GM23338 (cell line): ENCODE measurements around the gene TMSB15B. TPM values are rescaled to one million over a fixed set of nuclear protein-coding genes. Genes with fewer than 3 reads are reported as not detected.

Source experiments
- ATAC-seq: fragments of 200-7000 bp; cut with Tn5 transposase; 3 replicates; pipeline ENCODE4 v1.9.1; 2020
- DNase-seq: peaks from one replicate; pipeline ENCODE4 v3.0.0-alpha.2; 2015; ENCODE audit warnings: low spot score
- H2AFZ ChIP-seq: fragments of 200-600 bp; sonication (generic); 2 replicates; pipeline ENCODE4 v1.8.0; 2016; ENCODE audit warnings: antibody characterized with exemption, mild to moderate bottlenecking, moderate library complexity
- H3F3A ChIP-seq: fragments of 200-600 bp; sonication (generic); replicated peaks from 2 replicates; pipeline ENCODE4 v1.8.0; 2017; ENCODE audit warnings: antibody characterized with exemption, mixed run types, low read depth
- H3K27ac ChIP-seq: fragments of 200-600 bp; sonication (generic); 2 replicates; pipeline ENCODE4 v1.6.1; 2016; ENCODE audit warnings: low read depth
- H3K27me3 ChIP-seq: fragments of 200-600 bp; sonication (generic); 2 replicates; pipeline ENCODE4 v1.8.0; 2016; ENCODE audit warnings: mild to moderate bottlenecking, mixed run types, moderate library complexity; ENCODE audit not compliant: insufficient read depth
- H3K36me3 ChIP-seq: fragments of 200-600 bp; sonication (generic); 2 replicates; pipeline ENCODE4 v1.8.0; 2016; ENCODE audit warnings: mild to moderate bottlenecking; ENCODE audit not compliant: insufficient read depth
- H3K4me1 ChIP-seq: fragments of 200-600 bp; sonication (generic); 2 replicates; pipeline ENCODE4 v1.8.0; 2016; ENCODE audit warnings: mild to moderate bottlenecking, moderate library complexity; ENCODE audit not compliant: insufficient read depth
- H3K4me2 ChIP-seq: fragments of 200-600 bp; sonication (generic); 2 replicates; pipeline ENCODE4 v1.7.1; 2017; ENCODE audit warnings: mixed run types
- H3K4me3 ChIP-seq: fragments of 200-600 bp; sonication (generic); 2 replicates; pipeline ENCODE4 v1.6.1; 2016; ENCODE audit warnings: mixed run types
- H3K79me2 ChIP-seq: fragments of 200-600 bp; sonication (generic); replicated peaks from 2 replicates; pipeline ENCODE4 v1.8.0; 2017; ENCODE audit warnings: mild to moderate bottlenecking; ENCODE audit not compliant: insufficient read depth
- H3K9me2 ChIP-seq: fragments of 200-600 bp; sonication (generic); 2 replicates; pipeline ENCODE4 v1.8.0; 2017; ENCODE audit not compliant: insufficient read depth
- H4K20me1 ChIP-seq: fragments of 200-600 bp; sonication (generic); replicated peaks from 2 replicates; pipeline ENCODE4 v1.8.0; 2017; ENCODE audit warnings: mild to moderate bottlenecking; ENCODE audit not compliant: insufficient read depth
- H3K27ac Mint-ChIP-seq: 2 replicates; pipeline ENCODE4 v1.8.0; 2020; ENCODE audit warnings: inconsistent platforms, mild to moderate bottlenecking, moderate library complexity, mixed read lengths
- H3K27me3 Mint-ChIP-seq: 3 replicates; pipeline ENCODE4 v1.8.0; 2022; ENCODE audit warnings: low read depth, mild to moderate bottlenecking, moderate library complexity, mixed read lengths, inconsistent platforms; ENCODE audit not compliant: insufficient read depth, poor library complexity
- H3K36me3 Mint-ChIP-seq: 3 replicates; pipeline ENCODE4 v1.8.0; 2021; ENCODE audit warnings: low read depth, mild to moderate bottlenecking, inconsistent platforms, moderate library complexity, mixed read lengths
- H3K4me1 Mint-ChIP-seq: 3 replicates; pipeline ENCODE4 v1.8.0; 2020; ENCODE audit warnings: mild to moderate bottlenecking, inconsistent platforms, mixed read lengths
- H3K4me3 Mint-ChIP-seq: 3 replicates; pipeline ENCODE4 v1.8.0; 2021; ENCODE audit warnings: moderate library complexity, mild to moderate bottlenecking, inconsistent platforms, mixed read lengths
- H3K9me3 Mint-ChIP-seq: 3 replicates; pipeline ENCODE4 v1.8.0; 2020; ENCODE audit warnings: moderate library complexity, mild to moderate bottlenecking, inconsistent platforms, mixed read lengths
- JUNB ChIP-seq: IDR thresholded peaks from one replicate; pipeline ENCODE4 v1.6.1; 2016; ENCODE audit warnings: antibody characterized with exemption; ENCODE audit not compliant: unreplicated experiment
- STAT1 ChIP-seq: IDR thresholded peaks from one replicate; pipeline ENCODE4 v1.6.1; 2016; ENCODE audit warnings: antibody characterized with exemption; ENCODE audit not compliant: unreplicated experiment
- ZNF114 ChIP-seq: fragments of 250-450 bp; sonication (Bioruptor Pico); IDR thresholded peaks from 2 replicates; pipeline ENCODE4 v1.5.0; 2020; ENCODE audit warnings: mild to moderate bottlenecking, moderate library complexity
- polyA plus RNA-seq: library from polyadenylated mRNA; unstranded; fragments of >200 nt; fragmentation: Nextera tagmentation; extraction: Ambion mirVana; gene quantifications from 2 replicates; pipeline ENCODE4 v1.2.1, GENCODE V29; 2016
- total RNA-seq: library from RNA; depleted of rRNA; stranded (reverse); fragments of >200 nt; shearing (Covaris generic); gene quantifications from 2 replicates; pipeline ENCODE4 v1.2.3, GENCODE V29; 2014
- TF ChIP-seq, protein P1 (sequence below), 2 experiments: fragments of 200-600 bp in 1 of 2; sonication (generic) in 1 of 2; conservative IDR thresholded peaks; 2 replicates each; pipeline versions ENCODE4 v1.5.1 to v1.6.1; 2016 to 2017; ENCODE audit warnings: antibody characterized with exemption in 2 of 2, low read depth in 2 of 2, mild to moderate bottlenecking in 2 of 2, moderate library complexity in 1 of 2
- TF ChIP-seq, protein P2 (sequence below): IDR thresholded peaks from 2 replicates; pipeline ENCODE4 v1.6.1; 2016; ENCODE audit warnings: antibody characterized with exemption
- TF ChIP-seq, protein P3 (sequence below): fragments of 250-450 bp; sonication (Bioruptor Pico); IDR thresholded peaks from 2 replicates; pipeline ENCODE4 v1.5.0; 2020; ENCODE audit warnings: mild to moderate bottlenecking, moderate library complexity
- TF ChIP-seq, protein P4 (sequence below): IDR thresholded peaks from one replicate; pipeline ENCODE4 v1.6.1; 2018; ENCODE audit warnings: antibody characterized with exemption; ENCODE audit not compliant: unreplicated experiment

TMSB15B gene
- total and polyA plus RNA-seq, 2 experiments from 2014 or later: 14.3 to 35.3 TPM

DNA sequence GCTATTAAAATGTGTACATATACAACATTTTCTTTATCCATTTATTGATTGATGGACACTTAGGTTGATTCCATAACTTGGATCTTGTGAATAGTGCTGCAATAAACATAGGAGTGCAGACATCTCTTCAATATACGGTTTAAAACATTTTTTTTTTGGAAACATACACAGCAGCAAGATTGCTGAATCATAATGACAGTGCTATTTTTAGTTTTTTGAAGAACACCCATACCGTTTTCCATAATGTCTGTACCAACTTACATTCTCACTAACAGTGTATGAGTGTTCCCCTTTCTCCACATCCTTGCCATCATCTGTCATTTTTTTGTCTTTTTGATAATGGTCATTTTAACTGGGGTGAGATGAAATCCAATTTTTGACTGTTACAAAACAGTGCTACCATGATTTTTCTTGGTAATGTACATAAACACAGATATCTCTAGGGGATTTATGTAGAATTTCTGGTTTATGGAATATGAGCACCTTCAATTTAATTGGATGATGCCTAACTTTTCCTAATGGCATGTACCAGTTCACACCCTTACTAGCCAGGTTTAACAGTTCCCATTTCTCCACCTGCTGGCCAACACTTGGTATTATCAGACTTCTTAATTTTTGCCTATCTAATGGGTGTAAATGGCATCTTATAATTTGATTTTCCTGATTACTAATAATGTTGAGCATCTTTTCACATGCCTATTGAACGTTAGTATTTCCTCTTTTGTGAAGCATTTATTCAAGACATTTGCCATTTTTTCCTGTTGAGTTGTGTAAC lies 21.0 kb upstream of the TMSB15B start:
- no peak overlapping the region for H3K4me3 Mint-ChIP-seq
- H3K36me3 Mint-ChIP-seq: no peaks in the 10 kb centered on the region
- peaks cover 1% of the 10 kb centered on the region for H3K27me3 Mint-ChIP-seq
- TF ChIP-seq, protein P1, sequence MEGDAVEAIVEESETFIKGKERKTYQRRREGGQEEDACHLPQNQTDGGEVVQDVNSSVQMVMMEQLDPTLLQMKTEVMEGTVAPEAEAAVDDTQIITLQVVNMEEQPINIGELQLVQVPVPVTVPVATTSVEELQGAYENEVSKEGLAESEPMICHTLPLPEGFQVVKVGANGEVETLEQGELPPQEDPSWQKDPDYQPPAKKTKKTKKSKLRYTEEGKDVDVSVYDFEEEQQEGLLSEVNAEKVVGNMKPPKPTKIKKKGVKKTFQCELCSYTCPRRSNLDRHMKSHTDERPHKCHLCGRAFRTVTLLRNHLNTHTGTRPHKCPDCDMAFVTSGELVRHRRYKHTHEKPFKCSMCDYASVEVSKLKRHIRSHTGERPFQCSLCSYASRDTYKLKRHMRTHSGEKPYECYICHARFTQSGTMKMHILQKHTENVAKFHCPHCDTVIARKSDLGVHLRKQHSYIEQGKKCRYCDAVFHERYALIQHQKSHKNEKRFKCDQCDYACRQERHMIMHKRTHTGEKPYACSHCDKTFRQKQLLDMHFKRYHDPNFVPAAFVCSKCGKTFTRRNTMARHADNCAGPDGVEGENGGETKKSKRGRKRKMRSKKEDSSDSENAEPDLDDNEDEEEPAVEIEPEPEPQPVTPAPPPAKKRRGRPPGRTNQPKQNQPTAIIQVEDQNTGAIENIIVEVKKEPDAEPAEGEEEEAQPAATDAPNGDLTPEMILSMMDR (conservative IDR thresholded peaks at IDR 0.05; ENCODE audit: low read depth in 2 of 2): peak; percentile 51 to 55
- TF ChIP-seq ZNF114 (CRISPR knock-in tag): no peak
- H3K9me3 Mint-ChIP-seq: no peaks in the 10 kb centered on the region
- H3K4me2 ChIP-seq: no peak overlapping the region
- DNase-seq (peak; percentile 48), ATAC-seq (no peak; the same call in 1 of the 3 replicates)
- no peak overlapping the region for H3K27ac ChIP-seq
- H3K27me3 ChIP-seq: no peaks in the 10 kb centered on the region
- H2AFZ ChIP-seq: no peak overlapping the region
- no peaks in the 10 kb centered on the region for H3K4me1 Mint-ChIP-seq
- H3K9me2 ChIP-seq: no peaks in the 10 kb centered on the region
- no peaks in the 10 kb centered on the region for H4K20me1 ChIP-seq
- no peak overlapping the region for H3K27ac Mint-ChIP-seq
- H3K36me3 ChIP-seq: no peaks in the 10 kb centered on the region
- H3K4me3 ChIP-seq: no peak overlapping the region
- no peaks in the 10 kb centered on the region for H3F3A ChIP-seq
- no peaks in the 10 kb centered on the region for H3K79me2 ChIP-seq
- no peaks in the 10 kb centered on the region for H3K4me1 ChIP-seq

DNA sequence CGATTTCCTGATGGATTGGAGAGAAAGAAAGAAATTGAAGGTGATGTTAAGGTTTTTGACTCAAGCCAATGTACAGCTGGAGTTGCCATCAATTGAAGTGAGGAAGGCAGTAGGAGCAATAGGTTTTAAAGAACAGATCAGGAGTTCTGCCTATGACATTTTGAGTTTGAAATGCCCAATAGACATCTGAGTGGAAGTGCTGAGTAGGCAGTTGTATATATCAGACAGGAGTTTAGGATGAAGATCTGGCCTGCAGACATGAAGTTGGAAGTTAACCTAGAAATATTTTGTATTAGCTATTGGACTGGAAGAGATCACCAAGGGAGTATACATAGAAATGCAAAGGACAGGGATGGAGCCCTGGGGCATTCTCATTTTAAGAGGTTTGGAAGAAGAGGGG lies 12.9 kb upstream of the TMSB15B start:
- Mint-ChIP-seq H3K4me1 (no peaks in the 10 kb centered on the region), H3K27me3 (no peaks in the 10 kb centered on the region), H3K4me3 (no peak overlapping the region), H3K36me3 (no peaks in the 10 kb centered on the region), H3K27ac (no peak overlapping the region), H3K9me3 (no peaks in the 10 kb centered on the region)
- Histone ChIP-seq H3K79me2 (no peaks in the 10 kb centered on the region), H3K4me3 (no peak overlapping the region), H3F3A (no peaks in the 10 kb centered on the region), H3K4me2 (no peak overlapping the region), H4K20me1 (no peaks in the 10 kb centered on the region), H3K27ac (no peak overlapping the region), H3K27me3 (no peaks in the 10 kb centered on the region), H2AFZ (no peak overlapping the region), H3K4me1 (no peaks in the 10 kb centered on the region), H3K36me3 (no peaks in the 10 kb centered on the region), H3K9me2 (no peaks in the 10 kb centered on the region)
- no peak for DNase-seq
- ATAC-seq: no peak
- TF ChIP-seq, protein P2, sequence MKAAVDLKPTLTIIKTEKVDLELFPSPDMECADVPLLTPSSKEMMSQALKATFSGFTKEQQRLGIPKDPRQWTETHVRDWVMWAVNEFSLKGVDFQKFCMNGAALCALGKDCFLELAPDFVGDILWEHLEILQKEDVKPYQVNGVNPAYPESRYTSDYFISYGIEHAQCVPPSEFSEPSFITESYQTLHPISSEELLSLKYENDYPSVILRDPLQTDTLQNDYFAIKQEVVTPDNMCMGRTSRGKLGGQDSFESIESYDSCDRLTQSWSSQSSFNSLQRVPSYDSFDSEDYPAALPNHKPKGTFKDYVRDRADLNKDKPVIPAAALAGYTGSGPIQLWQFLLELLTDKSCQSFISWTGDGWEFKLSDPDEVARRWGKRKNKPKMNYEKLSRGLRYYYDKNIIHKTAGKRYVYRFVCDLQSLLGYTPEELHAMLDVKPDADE: no peak
- TF ChIP-seq STAT1 (no peak), JUNB (no peak)
- TF ChIP-seq, protein P3, sequence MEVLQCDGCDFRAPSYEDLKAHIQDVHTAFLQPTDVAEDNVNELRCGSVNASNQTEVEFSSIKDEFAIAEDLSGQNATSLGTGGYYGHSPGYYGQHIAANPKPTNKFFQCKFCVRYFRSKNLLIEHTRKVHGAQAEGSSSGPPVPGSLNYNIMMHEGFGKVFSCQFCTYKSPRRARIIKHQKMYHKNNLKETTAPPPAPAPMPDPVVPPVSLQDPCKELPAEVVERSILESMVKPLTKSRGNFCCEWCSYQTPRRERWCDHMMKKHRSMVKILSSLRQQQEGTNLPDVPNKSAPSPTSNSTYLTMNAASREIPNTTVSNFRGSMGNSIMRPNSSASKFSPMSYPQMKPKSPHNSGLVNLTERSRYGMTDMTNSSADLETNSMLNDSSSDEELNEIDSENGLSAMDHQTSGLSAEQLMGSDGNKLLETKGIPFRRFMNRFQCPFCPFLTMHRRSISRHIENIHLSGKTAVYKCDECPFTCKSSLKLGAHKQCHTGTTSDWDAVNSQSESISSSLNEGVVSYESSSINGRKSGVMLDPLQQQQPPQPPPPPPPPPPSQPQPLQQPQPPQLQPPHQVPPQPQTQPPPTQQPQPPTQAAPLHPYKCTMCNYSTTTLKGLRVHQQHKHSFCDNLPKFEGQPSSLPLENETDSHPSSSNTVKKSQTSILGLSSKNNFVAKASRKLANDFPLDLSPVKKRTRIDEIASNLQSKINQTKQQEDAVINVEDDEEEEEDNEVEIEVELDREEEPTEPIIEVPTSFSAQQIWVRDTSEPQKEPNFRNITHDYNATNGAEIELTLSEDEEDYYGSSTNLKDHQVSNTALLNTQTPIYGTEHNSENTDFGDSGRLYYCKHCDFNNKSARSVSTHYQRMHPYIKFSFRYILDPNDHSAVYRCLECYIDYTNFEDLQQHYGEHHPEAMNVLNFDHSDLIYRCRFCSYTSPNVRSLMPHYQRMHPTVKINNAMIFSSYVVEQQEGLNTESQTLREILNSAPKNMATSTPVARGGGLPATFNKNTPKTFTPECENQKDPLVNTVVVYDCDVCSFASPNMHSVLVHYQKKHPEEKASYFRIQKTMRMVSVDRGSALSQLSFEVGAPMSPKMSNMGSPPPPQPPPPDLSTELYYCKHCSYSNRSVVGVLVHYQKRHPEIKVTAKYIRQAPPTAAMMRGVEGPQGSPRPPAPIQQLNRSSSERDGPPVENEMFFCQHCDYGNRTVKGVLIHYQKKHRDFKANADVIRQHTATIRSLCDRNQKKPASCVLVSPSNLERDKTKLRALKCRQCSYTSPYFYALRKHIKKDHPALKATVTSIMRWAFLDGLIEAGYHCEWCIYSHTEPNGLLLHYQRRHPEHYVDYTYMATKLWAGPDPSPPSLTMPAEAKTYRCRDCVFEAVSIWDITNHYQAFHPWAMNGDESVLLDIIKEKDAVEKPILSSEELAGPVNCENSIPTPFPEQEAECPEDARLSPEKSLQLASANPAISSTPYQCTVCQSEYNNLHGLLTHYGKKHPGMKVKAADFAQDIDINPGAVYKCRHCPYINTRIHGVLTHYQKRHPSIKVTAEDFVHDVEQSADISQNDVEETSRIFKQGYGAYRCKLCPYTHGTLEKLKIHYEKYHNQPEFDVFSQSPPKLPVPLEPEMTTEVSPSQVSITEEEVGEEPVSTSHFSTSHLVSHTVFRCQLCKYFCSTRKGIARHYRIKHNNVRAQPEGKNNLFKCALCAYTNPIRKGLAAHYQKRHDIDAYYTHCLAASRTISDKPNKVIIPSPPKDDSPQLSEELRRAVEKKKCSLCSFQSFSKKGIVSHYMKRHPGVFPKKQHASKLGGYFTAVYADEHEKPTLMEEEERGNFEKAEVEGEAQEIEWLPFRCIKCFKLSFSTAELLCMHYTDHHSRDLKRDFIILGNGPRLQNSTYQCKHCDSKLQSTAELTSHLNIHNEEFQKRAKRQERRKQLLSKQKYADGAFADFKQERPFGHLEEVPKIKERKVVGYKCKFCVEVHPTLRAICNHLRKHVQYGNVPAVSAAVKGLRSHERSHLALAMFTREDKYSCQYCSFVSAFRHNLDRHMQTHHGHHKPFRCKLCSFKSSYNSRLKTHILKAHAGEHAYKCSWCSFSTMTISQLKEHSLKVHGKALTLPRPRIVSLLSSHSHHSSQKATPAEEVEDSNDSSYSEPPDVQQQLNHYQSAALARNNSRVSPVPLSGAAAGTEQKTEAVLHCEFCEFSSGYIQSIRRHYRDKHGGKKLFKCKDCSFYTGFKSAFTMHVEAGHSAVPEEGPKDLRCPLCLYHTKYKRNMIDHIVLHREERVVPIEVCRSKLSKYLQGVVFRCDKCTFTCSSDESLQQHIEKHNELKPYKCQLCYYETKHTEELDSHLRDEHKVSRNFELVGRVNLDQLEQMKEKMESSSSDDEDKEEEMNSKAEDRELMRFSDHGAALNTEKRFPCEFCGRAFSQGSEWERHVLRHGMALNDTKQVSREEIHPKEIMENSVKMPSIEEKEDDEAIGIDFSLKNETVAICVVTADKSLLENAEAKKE (CRISPR knock-in tag): no peak
- TF ChIP-seq, protein P4, sequence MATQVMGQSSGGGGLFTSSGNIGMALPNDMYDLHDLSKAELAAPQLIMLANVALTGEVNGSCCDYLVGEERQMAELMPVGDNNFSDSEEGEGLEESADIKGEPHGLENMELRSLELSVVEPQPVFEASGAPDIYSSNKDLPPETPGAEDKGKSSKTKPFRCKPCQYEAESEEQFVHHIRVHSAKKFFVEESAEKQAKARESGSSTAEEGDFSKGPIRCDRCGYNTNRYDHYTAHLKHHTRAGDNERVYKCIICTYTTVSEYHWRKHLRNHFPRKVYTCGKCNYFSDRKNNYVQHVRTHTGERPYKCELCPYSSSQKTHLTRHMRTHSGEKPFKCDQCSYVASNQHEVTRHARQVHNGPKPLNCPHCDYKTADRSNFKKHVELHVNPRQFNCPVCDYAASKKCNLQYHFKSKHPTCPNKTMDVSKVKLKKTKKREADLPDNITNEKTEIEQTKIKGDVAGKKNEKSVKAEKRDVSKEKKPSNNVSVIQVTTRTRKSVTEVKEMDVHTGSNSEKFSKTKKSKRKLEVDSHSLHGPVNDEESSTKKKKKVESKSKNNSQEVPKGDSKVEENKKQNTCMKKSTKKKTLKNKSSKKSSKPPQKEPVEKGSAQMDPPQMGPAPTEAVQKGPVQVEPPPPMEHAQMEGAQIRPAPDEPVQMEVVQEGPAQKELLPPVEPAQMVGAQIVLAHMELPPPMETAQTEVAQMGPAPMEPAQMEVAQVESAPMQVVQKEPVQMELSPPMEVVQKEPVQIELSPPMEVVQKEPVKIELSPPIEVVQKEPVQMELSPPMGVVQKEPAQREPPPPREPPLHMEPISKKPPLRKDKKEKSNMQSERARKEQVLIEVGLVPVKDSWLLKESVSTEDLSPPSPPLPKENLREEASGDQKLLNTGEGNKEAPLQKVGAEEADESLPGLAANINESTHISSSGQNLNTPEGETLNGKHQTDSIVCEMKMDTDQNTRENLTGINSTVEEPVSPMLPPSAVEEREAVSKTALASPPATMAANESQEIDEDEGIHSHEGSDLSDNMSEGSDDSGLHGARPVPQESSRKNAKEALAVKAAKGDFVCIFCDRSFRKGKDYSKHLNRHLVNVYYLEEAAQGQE: no peak
